ENCODE results near the gene NUDT14.

DNA sequence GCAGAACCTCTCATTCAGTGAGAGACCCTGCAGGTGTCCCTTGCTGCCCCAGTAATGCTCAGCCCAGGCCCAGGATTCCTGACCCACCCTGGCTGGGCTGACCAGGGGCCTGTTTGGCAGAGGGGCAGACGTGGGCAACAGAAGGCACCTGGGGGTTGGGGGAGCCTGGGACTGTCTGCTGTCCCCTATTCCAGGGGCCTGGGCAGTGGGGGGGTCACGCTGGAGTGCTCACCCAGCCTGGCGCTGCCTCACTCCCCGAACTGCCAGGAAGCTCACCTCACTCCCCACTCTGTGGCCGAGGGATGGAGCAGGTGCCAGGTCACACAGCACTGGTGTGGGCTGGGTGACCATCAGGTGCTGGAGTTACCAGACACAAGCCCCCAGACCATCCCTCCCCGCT lies 22.6 kb upstream of the NUDT14 start:
- TF ChIP-seq, protein P1, sequence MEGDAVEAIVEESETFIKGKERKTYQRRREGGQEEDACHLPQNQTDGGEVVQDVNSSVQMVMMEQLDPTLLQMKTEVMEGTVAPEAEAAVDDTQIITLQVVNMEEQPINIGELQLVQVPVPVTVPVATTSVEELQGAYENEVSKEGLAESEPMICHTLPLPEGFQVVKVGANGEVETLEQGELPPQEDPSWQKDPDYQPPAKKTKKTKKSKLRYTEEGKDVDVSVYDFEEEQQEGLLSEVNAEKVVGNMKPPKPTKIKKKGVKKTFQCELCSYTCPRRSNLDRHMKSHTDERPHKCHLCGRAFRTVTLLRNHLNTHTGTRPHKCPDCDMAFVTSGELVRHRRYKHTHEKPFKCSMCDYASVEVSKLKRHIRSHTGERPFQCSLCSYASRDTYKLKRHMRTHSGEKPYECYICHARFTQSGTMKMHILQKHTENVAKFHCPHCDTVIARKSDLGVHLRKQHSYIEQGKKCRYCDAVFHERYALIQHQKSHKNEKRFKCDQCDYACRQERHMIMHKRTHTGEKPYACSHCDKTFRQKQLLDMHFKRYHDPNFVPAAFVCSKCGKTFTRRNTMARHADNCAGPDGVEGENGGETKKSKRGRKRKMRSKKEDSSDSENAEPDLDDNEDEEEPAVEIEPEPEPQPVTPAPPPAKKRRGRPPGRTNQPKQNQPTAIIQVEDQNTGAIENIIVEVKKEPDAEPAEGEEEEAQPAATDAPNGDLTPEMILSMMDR (IDR thresholded peaks at IDR 0.05): no peak
- no peak for TF ChIP-seq POLR2A (IDR thresholded peaks at IDR 0.05)

All from Peyer's patch (tissue), 4 donors.